Measurements from ENCODE around the gene TTLL8.

Gene TTLL8

GRCh38 chr22:50082961-50083461, 24.9 kb upstream of the TTLL8 start:
- no peaks in the 10 kb centered on the region for H3K27me3 ChIP-seq (ENCODE audit: insufficient read depth, low read length)
- H3K79me2 ChIP-seq (ENCODE audit: control insufficient read depth, insufficient read depth, low read length, unreplicated experiment), result no peaks in the 10 kb centered on the region
- H2AFZ ChIP-seq (ENCODE audit: low read length, unreplicated experiment), result no peak overlapping the region
- H3K36me3 ChIP-seq (ENCODE audit: insufficient read depth, low read length), result no peaks in the 10 kb centered on the region
- H3K4me3 ChIP-seq (ENCODE audit: low read depth, low read length), result no peak overlapping the region
- no peaks in the 10 kb centered on the region for H3K4me1 ChIP-seq (ENCODE audit: control insufficient read depth, insufficient read depth, low read length, unreplicated experiment)
- no peak overlapping the region for H3K27ac ChIP-seq (ENCODE audit: low read depth, low read length)

- H3K27ac ChIP-seq (ENCODE audit: low read depth, low read length), result no peak overlapping the region
- H3K4me1 ChIP-seq (ENCODE audit: control insufficient read depth, insufficient read depth, low read length, unreplicated experiment), result no peaks in the 10 kb centered on the region
- H3K36me3 ChIP-seq (ENCODE audit: insufficient read depth, low read length), result no peaks in the 10 kb centered on the region
- H2AFZ ChIP-seq (ENCODE audit: low read length, unreplicated experiment), result no peak overlapping the region
- no peaks in the 10 kb centered on the region for H3K27me3 ChIP-seq (ENCODE audit: insufficient read depth, low read length)
- H3K79me2 ChIP-seq (ENCODE audit: control insufficient read depth, insufficient read depth, low read length, unreplicated experiment), result no peaks in the 10 kb centered on the region
- H3K4me3 ChIP-seq (ENCODE audit: low read depth, low read length), result no peak overlapping the region
These were observed 24.2 kb upstream of the TTLL8 start for GRCh38 chr22:50082197-50082715.

- H3K36me3 ChIP-seq (ENCODE audit: insufficient read depth, low read length), result no peaks in the 10 kb centered on the region
- no peak overlapping the region for H3K4me3 ChIP-seq (ENCODE audit: low read depth, low read length)
- H3K79me2 ChIP-seq (ENCODE audit: control insufficient read depth, insufficient read depth, low read length, unreplicated experiment), result no peaks in the 10 kb centered on the region
- no peak overlapping the region for H3K27ac ChIP-seq (ENCODE audit: low read depth, low read length)
- H2AFZ ChIP-seq (ENCODE audit: low read length, unreplicated experiment), result no peak overlapping the region
- no peaks in the 10 kb centered on the region for H3K4me1 ChIP-seq (ENCODE audit: control insufficient read depth, insufficient read depth, low read length, unreplicated experiment)
- no peaks in the 10 kb centered on the region for H3K27me3 ChIP-seq (ENCODE audit: insufficient read depth, low read length)
These were observed 23.5 kb upstream of the TTLL8 start for GRCh38 chr22:50081426-50082196.

GRCh38 chr22:50080077-50080465, 22.0 kb upstream of the TTLL8 start:
- H3K4me3 ChIP-seq (ENCODE audit: low read depth, low read length), result no peak overlapping the region
- no peaks in the 10 kb centered on the region for H3K79me2 ChIP-seq (ENCODE audit: control insufficient read depth, insufficient read depth, low read length, unreplicated experiment)
- no peaks in the 10 kb centered on the region for H3K27me3 ChIP-seq (ENCODE audit: insufficient read depth, low read length)
- no peaks in the 10 kb centered on the region for H3K4me1 ChIP-seq (ENCODE audit: control insufficient read depth, insufficient read depth, low read length, unreplicated experiment)
- H3K36me3 ChIP-seq (ENCODE audit: insufficient read depth, low read length), result no peaks in the 10 kb centered on the region
- no peak overlapping the region for H2AFZ ChIP-seq (ENCODE audit: low read length, unreplicated experiment)
- H3K27ac ChIP-seq (ENCODE audit: low read depth, low read length), result no peak overlapping the region

GRCh38 chr22:50078761-50079160, 20.7 kb upstream of the TTLL8 start:
- Histone ChIP-seq H2AFZ (ENCODE audit: low read length, unreplicated experiment) (no peak overlapping the region), H3K79me2 (ENCODE audit: control insufficient read depth, insufficient read depth, low read length, unreplicated experiment) (no peaks in the 10 kb centered on the region), H3K4me3 (ENCODE audit: low read depth, low read length) (no peak overlapping the region), H3K36me3 (ENCODE audit: insufficient read depth, low read length) (no peaks in the 10 kb centered on the region), H3K27ac (ENCODE audit: low read depth, low read length) (no peak overlapping the region), H3K4me1 (ENCODE audit: control insufficient read depth, insufficient read depth, low read length, unreplicated experiment) (no peaks in the 10 kb centered on the region), H3K27me3 (ENCODE audit: insufficient read depth, low read length) (no peaks in the 10 kb centered on the region)

GRCh38 chr22:50078246-50078645, 20.1 kb upstream of the TTLL8 start:
- Histone ChIP-seq H3K27me3 (ENCODE audit: insufficient read depth, low read length) (no peaks in the 10 kb centered on the region), H3K36me3 (ENCODE audit: insufficient read depth, low read length) (no peaks in the 10 kb centered on the region), H3K79me2 (ENCODE audit: control insufficient read depth, insufficient read depth, low read length, unreplicated experiment) (no peaks in the 10 kb centered on the region), H3K4me3 (ENCODE audit: low read depth, low read length) (no peak overlapping the region), H3K27ac (ENCODE audit: low read depth, low read length) (no peak overlapping the region), H2AFZ (ENCODE audit: low read length, unreplicated experiment) (no peak overlapping the region), H3K4me1 (ENCODE audit: control insufficient read depth, insufficient read depth, low read length, unreplicated experiment) (no peaks in the 10 kb centered on the region)

- Histone ChIP-seq H3K4me1 (ENCODE audit: control insufficient read depth, insufficient read depth, low read length, unreplicated experiment) (no peaks in the 10 kb centered on the region), H3K27me3 (ENCODE audit: insufficient read depth, low read length) (no peaks in the 10 kb centered on the region), H3K27ac (ENCODE audit: low read depth, low read length) (no peak overlapping the region), H3K36me3 (ENCODE audit: insufficient read depth, low read length) (no peaks in the 10 kb centered on the region), H3K4me3 (ENCODE audit: low read depth, low read length) (no peak overlapping the region), H2AFZ (ENCODE audit: low read length, unreplicated experiment) (no peak overlapping the region), H3K79me2 (ENCODE audit: control insufficient read depth, insufficient read depth, low read length, unreplicated experiment) (no peaks in the 10 kb centered on the region)
These were observed 18.8 kb upstream of the TTLL8 start for GRCh38 chr22:50076646-50077535.

- Histone ChIP-seq H3K27ac (ENCODE audit: low read depth, low read length) (no peak overlapping the region), H3K27me3 (ENCODE audit: insufficient read depth, low read length) (no peaks in the 10 kb centered on the region), H3K36me3 (ENCODE audit: insufficient read depth, low read length) (no peaks in the 10 kb centered on the region), H2AFZ (ENCODE audit: low read length, unreplicated experiment) (no peak overlapping the region), H3K4me3 (ENCODE audit: low read depth, low read length) (no peak overlapping the region), H3K79me2 (ENCODE audit: control insufficient read depth, insufficient read depth, low read length, unreplicated experiment) (no peaks in the 10 kb centered on the region), H3K4me1 (ENCODE audit: control insufficient read depth, insufficient read depth, low read length, unreplicated experiment) (no peaks in the 10 kb centered on the region)
These were observed 16.7 kb upstream of the TTLL8 start for GRCh38 chr22:50074551-50075530.

GRCh38 chr22:50074056-50074455, 16.0 kb upstream of the TTLL8 start:
- Histone ChIP-seq H2AFZ (ENCODE audit: low read length, unreplicated experiment) (no peak overlapping the region), H3K4me3 (ENCODE audit: low read depth, low read length) (no peak overlapping the region), H3K36me3 (ENCODE audit: insufficient read depth, low read length) (no peaks in the 10 kb centered on the region), H3K27me3 (ENCODE audit: insufficient read depth, low read length) (no peaks in the 10 kb centered on the region), H3K4me1 (ENCODE audit: control insufficient read depth, insufficient read depth, low read length, unreplicated experiment) (no peaks in the 10 kb centered on the region), H3K27ac (ENCODE audit: low read depth, low read length) (no peak overlapping the region), H3K79me2 (ENCODE audit: control insufficient read depth, insufficient read depth, low read length, unreplicated experiment) (no peaks in the 10 kb centered on the region)

All from ACC112 (cell line).